GM19193 (cell line): ENCODE results near the gene CD200R1L.

ENCODE experiments used
- POLR2A ChIP-seq: IDR thresholded peaks from 4 replicates; pipeline ENCODE4 v1.6.1; 2011; ENCODE audit not compliant: insufficient read depth, insufficient read length; ENCODE audit errors: extremely low read depth

The CD200R1L gene

GRCh38 chr3:112855883-112856282, 9.2 kb upstream of the CD200R1L start:
- no peak for TF ChIP-seq POLR2A

GRCh38 chr3:112848196-112848595, 1.5 kb upstream of the CD200R1L start:
- TF ChIP-seq POLR2A: no peak

GRCh38 chr3:112847692-112848091, 1.0 kb upstream of the CD200R1L start:
- TF ChIP-seq POLR2A: no peak

- TF ChIP-seq POLR2A: no peak
Observed at GRCh38 chr3:112845772-112846171, 892 bp downstream of the CD200R1L start.

GRCh38 chr3:112829046-112829445, 17.6 kb downstream of the CD200R1L start:
- no peak for TF ChIP-seq POLR2A

GRCh38 chr3:112822064-112823055, 24.3 kb downstream of the CD200R1L start:
- no peak for TF ChIP-seq POLR2A

GRCh38 chr3:112818289-112818688, 28.4 kb downstream of the CD200R1L start:
- no peak for TF ChIP-seq POLR2A

- TF ChIP-seq POLR2A: no peak
Observed at GRCh38 chr3:112817797-112818196, 28.9 kb downstream of the CD200R1L start.

- TF ChIP-seq POLR2A: no peak
Observed at GRCh38 chr3:112817271-112817670, 29.4 kb downstream of the CD200R1L start.

- no peak for TF ChIP-seq POLR2A
Observed at GRCh38 chr3:112815981-112816380, 30.7 kb downstream of the CD200R1L start.

GRCh38 chr3:112814266-112814665, 32.4 kb downstream of the CD200R1L start:
- TF ChIP-seq POLR2A: no peak

GRCh38 chr3:112813723-112814171, 32.9 kb downstream of the CD200R1L start:
- TF ChIP-seq POLR2A: no peak

- no peak for TF ChIP-seq POLR2A
Observed at GRCh38 chr3:112813016-112813415, 33.6 kb downstream of the CD200R1L start.

- no peak for TF ChIP-seq POLR2A
Observed at GRCh38 chr3:112811917-112812660, 34.6 kb downstream of the CD200R1L start.

- TF ChIP-seq POLR2A: no peak
Observed at GRCh38 chr3:112811131-112811884, 35.4 kb downstream of the CD200R1L start.
